H9 (cell line): ENCODE data around the gene RASA3. TPM values are rescaled to one million over a fixed set of nuclear protein-coding genes. Genes with fewer than 3 reads are reported as not detected.

Source experiments
- DNase-seq: peaks from one replicate; pipeline ENCODE4 v3.0.0-alpha.2; 2017
- H2AFZ ChIP-seq: one replicate; pipeline ENCODE4 v1.6.1; 2013; ENCODE audit warnings: mild to moderate bottlenecking, low read length, control low read depth, moderate library complexity
- H2AK5ac ChIP-seq: 2 replicates; pipeline ENCODE4 v1.6.1; 2013; ENCODE audit warnings: low read length, control low read depth, mixed read lengths; ENCODE audit not compliant: insufficient read length
- H2BK120ac ChIP-seq: one replicate; pipeline ENCODE4 v1.6.1; 2013; ENCODE audit warnings: low read depth, mild to moderate bottlenecking, low read length, control low read depth, inconsistent platforms; ENCODE audit not compliant: poor library complexity, severe bottlenecking
- H2BK12ac ChIP-seq: 2 replicates; pipeline ENCODE4 v1.6.1; 2013; ENCODE audit warnings: low read length, control low read depth, mixed read lengths, low read depth; ENCODE audit not compliant: insufficient read length
- H2BK15ac ChIP-seq: 2 replicates; pipeline ENCODE4 v1.6.1; 2013; ENCODE audit warnings: low read depth, low read length, control low read depth
- H2BK20ac ChIP-seq: one replicate; pipeline ENCODE4 v1.6.1; 2013; ENCODE audit warnings: low read depth, mild to moderate bottlenecking, low read length, control low read depth, inconsistent platforms; ENCODE audit not compliant: poor library complexity, severe bottlenecking
- H2BK5ac ChIP-seq: 2 replicates; pipeline ENCODE4 v1.6.1; 2013; ENCODE audit warnings: low read length, control low read depth, mixed read lengths; ENCODE audit not compliant: insufficient read length
- H3K14ac ChIP-seq: 2 replicates; pipeline ENCODE4 v1.6.1; 2013; ENCODE audit warnings: low read length, control low read depth; ENCODE audit not compliant: insufficient read depth
- H3K18ac ChIP-seq: 2 replicates; pipeline ENCODE4 v1.6.1; 2013; ENCODE audit warnings: low read depth, mild to moderate bottlenecking, mixed read lengths, low read length, control low read depth; ENCODE audit not compliant: insufficient read length
- H3K23ac ChIP-seq: 2 replicates; pipeline ENCODE4 v1.6.1; 2013; ENCODE audit warnings: low read length, control low read depth, mixed read lengths, low read depth; ENCODE audit not compliant: insufficient read length
- H3K23me2 ChIP-seq: 2 replicates; pipeline ENCODE4 v1.6.1; 2013; ENCODE audit warnings: low read depth, mild to moderate bottlenecking, mixed read lengths, low read length, control low read depth; ENCODE audit not compliant: insufficient read length, poor library complexity, severe bottlenecking
- H3K27ac ChIP-seq: 2 replicates; pipeline ENCODE4 v1.5.1; 2013; ENCODE audit warnings: low read length, control low read depth, mixed read lengths, low read depth; ENCODE audit not compliant: insufficient read length
- H3K27me3 ChIP-seq: 2 replicates; pipeline ENCODE4 v1.6.1; 2013; ENCODE audit warnings: low read length, control low read depth, inconsistent platforms; ENCODE audit not compliant: insufficient read depth
- H3K4ac ChIP-seq: 2 replicates; pipeline ENCODE4 v1.6.1; 2013; ENCODE audit warnings: low read depth, mild to moderate bottlenecking, control low read depth, inconsistent platforms, low read length, moderate library complexity
- H3K4me1 ChIP-seq: 2 replicates; pipeline ENCODE4 v1.6.1; 2013; ENCODE audit warnings: low read length, control low read depth, inconsistent platforms; ENCODE audit not compliant: insufficient read depth
- H3K4me2 ChIP-seq: 2 replicates; pipeline ENCODE4 v1.6.1; 2013; ENCODE audit warnings: low read length, control low read depth, mixed read lengths; ENCODE audit not compliant: insufficient read length, insufficient read depth
- H3K56ac ChIP-seq: 2 replicates; pipeline ENCODE4 v1.6.1; 2013; ENCODE audit warnings: low read depth, mild to moderate bottlenecking, mixed read lengths, low read length, control low read depth; ENCODE audit not compliant: insufficient read length
- H3K79me1 ChIP-seq: 2 replicates; pipeline ENCODE4 v1.6.1; 2013; ENCODE audit warnings: low read depth, mild to moderate bottlenecking, moderate library complexity, low read length, control low read depth, inconsistent platforms; ENCODE audit not compliant: insufficient read depth, poor library complexity, severe bottlenecking
- H3K79me2 ChIP-seq: 2 replicates; pipeline ENCODE4 v1.6.1; 2013; ENCODE audit warnings: low read length, control low read depth, inconsistent platforms; ENCODE audit not compliant: insufficient read depth
- H3K9ac ChIP-seq: 2 replicates; pipeline ENCODE4 v1.6.1; 2013; ENCODE audit warnings: low read length, control low read depth, mixed read lengths; ENCODE audit not compliant: insufficient read length; ENCODE audit errors: extremely low read depth
- H3K9me3 ChIP-seq: one replicate; pipeline ENCODE4 v1.6.1; 2013; ENCODE audit warnings: low read depth, low read length, inconsistent platforms; ENCODE audit not compliant: control insufficient read depth
- H3T11ph ChIP-seq: one replicate; pipeline ENCODE4 v1.6.1; 2013; ENCODE audit warnings: mild to moderate bottlenecking, low read length, control low read depth, inconsistent platforms
- H4K20me1 ChIP-seq: one replicate; pipeline ENCODE4 v1.6.1; 2013; ENCODE audit not compliant: control insufficient read depth, insufficient read length, insufficient read depth
- H4K5ac ChIP-seq: 2 replicates; pipeline ENCODE4 v1.6.1; 2013; ENCODE audit warnings: low read depth, mild to moderate bottlenecking, mixed read lengths, low read length, control low read depth; ENCODE audit not compliant: insufficient read length
- H4K8ac ChIP-seq: replicated peaks from 2 replicates; pipeline ENCODE4 v1.6.1; 2013; ENCODE audit warnings: low read length, control low read depth, mixed read lengths, low read depth; ENCODE audit not compliant: insufficient read length
- H4K91ac ChIP-seq: 2 replicates; pipeline ENCODE4 v1.6.1; 2013; ENCODE audit warnings: low read depth, mild to moderate bottlenecking, moderate library complexity, mixed read lengths, low read length, control low read depth; ENCODE audit not compliant: insufficient read length
- H3K27ac Mint-ChIP-seq, 3 experiments: 2 replicates in 2 of 3; 3 replicates in 1 of 3; pipeline ENCODE4 v1.8.0; 2020 to 2021; ENCODE audit warnings: mixed read lengths in 3 of 3, mild to moderate bottlenecking in 1 of 3, moderate library complexity in 1 of 3
- H3K27me3 Mint-ChIP-seq: 2 replicates; pipeline ENCODE4 v1.8.0; 2021; ENCODE audit warnings: low read depth, mild to moderate bottlenecking, moderate library complexity, mixed read lengths
- H3K36me3 Mint-ChIP-seq, 3 experiments: 2 replicates in 2 of 3; 3 replicates in 1 of 3; pipeline ENCODE4 v1.8.0; 2020 to 2021; ENCODE audit warnings: low read depth in 3 of 3, mixed read lengths in 3 of 3; ENCODE audit not compliant: insufficient read depth in 1 of 3
- H3K4me1 Mint-ChIP-seq, 2 experiments: 2 replicates each; pipeline ENCODE4 v1.8.0; 2020; ENCODE audit warnings: mixed read lengths in 2 of 2
- H3K4me3 Mint-ChIP-seq, 2 experiments: 2 replicates in 1 of 2; 3 replicates in 1 of 2; pipeline ENCODE4 v1.8.0; 2020 to 2021; ENCODE audit warnings: mild to moderate bottlenecking in 2 of 2, mixed read lengths in 2 of 2, moderate library complexity in 1 of 2
- H3K9me3 Mint-ChIP-seq, 2 experiments: 2 replicates in 1 of 2; 3 replicates in 1 of 2; pipeline ENCODE4 v1.8.0; 2020; ENCODE audit warnings: mild to moderate bottlenecking in 2 of 2, mixed read lengths in 2 of 2, moderate library complexity in 1 of 2
- WGBS: extraction: QIAGEN DNeasy Blood & Tissue Kit; methylation state at CpG from one replicate; pipeline ENCODE4 v1.1.7; 2013; ENCODE audit warnings: missing lambda C conversion rate, low lambda C conversion rate, mixed read lengths; ENCODE audit not compliant: insufficient read length; ENCODE audit errors: extremely low coverage; 5-methylcytosine and 5-hydroxymethylcytosine counted together
- total RNA-seq: library from RNA; stranded (reverse); gene quantifications from 2 replicates; pipeline ENCODE4 v1.2.1, GENCODE V29; 2021
- TF ChIP-seq, protein P1 (sequence below): fragments of 200-600 bp; sonication (generic); conservative IDR thresholded peaks from 3 replicates; pipeline ENCODE4 v1.8.0; 2021; ENCODE audit warnings: antibody characterized with exemption, mild to moderate bottlenecking

Gene RASA3
- total RNA-seq, 1 experiment from 2014 or later, result 12.3 TPM

DNA sequence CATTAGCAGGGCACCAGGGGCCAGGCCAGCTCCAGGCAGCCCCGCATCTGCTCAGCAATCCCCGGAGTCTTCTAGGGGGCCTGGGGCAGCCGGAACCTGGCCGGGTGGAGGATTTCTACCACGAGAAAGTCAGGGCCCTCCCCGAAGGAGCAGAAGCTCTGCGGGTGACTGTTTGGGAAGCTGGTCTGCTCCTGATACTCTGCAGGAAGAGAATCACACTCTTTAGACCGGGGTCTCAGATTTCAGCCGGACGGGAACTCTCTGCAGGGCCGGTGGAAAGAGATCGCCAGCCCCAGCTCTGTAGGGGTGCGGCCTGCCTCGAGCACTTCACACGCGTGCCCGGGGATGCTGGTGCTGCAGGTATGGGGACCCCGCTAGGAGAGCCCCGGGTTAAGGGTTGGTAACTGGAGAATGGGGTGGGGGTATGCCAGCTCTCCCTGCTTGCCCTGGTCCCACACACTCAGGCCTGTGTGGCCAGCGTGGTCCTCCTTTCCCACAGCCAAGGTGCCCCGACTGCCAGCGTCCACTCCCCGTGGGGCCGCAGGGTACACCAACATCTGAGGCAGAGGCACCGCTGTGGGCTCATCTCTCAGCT is 20.1 kb downstream of the RASA3 start:
- no peak overlapping the region for H2BK12ac ChIP-seq
- no peak overlapping the region for H2BK120ac ChIP-seq
- H3K23me2 ChIP-seq, result peaks cover 3% of the 10 kb centered on the region
- H3K4me1 ChIP-seq, result no peaks in the 10 kb centered on the region; the same call in 1 of the 2 replicates
- DNase-seq, result no peak
- no peak overlapping the region for H3K27ac ChIP-seq
- H3K23ac ChIP-seq, result no peak overlapping the region
- TF ChIP-seq, protein P1, sequence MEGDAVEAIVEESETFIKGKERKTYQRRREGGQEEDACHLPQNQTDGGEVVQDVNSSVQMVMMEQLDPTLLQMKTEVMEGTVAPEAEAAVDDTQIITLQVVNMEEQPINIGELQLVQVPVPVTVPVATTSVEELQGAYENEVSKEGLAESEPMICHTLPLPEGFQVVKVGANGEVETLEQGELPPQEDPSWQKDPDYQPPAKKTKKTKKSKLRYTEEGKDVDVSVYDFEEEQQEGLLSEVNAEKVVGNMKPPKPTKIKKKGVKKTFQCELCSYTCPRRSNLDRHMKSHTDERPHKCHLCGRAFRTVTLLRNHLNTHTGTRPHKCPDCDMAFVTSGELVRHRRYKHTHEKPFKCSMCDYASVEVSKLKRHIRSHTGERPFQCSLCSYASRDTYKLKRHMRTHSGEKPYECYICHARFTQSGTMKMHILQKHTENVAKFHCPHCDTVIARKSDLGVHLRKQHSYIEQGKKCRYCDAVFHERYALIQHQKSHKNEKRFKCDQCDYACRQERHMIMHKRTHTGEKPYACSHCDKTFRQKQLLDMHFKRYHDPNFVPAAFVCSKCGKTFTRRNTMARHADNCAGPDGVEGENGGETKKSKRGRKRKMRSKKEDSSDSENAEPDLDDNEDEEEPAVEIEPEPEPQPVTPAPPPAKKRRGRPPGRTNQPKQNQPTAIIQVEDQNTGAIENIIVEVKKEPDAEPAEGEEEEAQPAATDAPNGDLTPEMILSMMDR, result no peak
- no peak overlapping the region for H2AK5ac ChIP-seq
- no peak overlapping the region for H4K5ac ChIP-seq
- H3K4me2 ChIP-seq, result no peak overlapping the region
- H4K91ac ChIP-seq, result no peak overlapping the region
- no peaks in the 10 kb centered on the region for H3K27me3 ChIP-seq
- H3K79me2 ChIP-seq, result peaks cover 3% of the 10 kb centered on the region; the same call in 1 of the 2 replicates
- no peaks in the 10 kb centered on the region for H3K9me3 ChIP-seq
- no peak overlapping the region for H2BK5ac ChIP-seq
- H2BK15ac ChIP-seq, result no peak overlapping the region
- Mint-ChIP-seq H3K36me3 (peaks cover 5 to 7% (median 6%) of the 10 kb centered on the region in 3 experiments; a peak in 4 of 7 replicates), H3K4me3 (peak overlapping the region; percentile 42 to 57; a peak in 3 of 5 replicates), H3K27me3 (no peaks in the 10 kb centered on the region), H3K27ac (peak overlapping the region; percentile 61 to 92 (median 91); a peak in 5 of 7 replicates), H3K4me1 (peaks cover 50 to 59% of the 10 kb centered on the region in 2 experiments), H3K9me3 (peaks cover 0 to 5% of the 10 kb centered on the region in 2 experiments; a peak in 2 of 5 replicates)
- H4K8ac ChIP-seq, result no peak overlapping the region
- H3K9ac ChIP-seq, result no peak overlapping the region
- H3K18ac ChIP-seq, result peak overlapping the region; percentile 33
- H3K14ac ChIP-seq, result peak overlapping the region; percentile 52
- H4K20me1 ChIP-seq, result peaks cover 2% of the 10 kb centered on the region
- H3K56ac ChIP-seq, result no peak overlapping the region
- no CpG with 5 or more reads among the region's 25 CpGs for WGBS
- no peak overlapping the region for H2AFZ ChIP-seq
- no peak overlapping the region for H2BK20ac ChIP-seq
- H3K79me1 ChIP-seq, result no peaks in the 10 kb centered on the region
- H3T11ph ChIP-seq, result no peak overlapping the region
- H3K4ac ChIP-seq, result no peak overlapping the region
